ENCODE data around the gene EVC2. TPM values are rescaled to one million over a fixed set of nuclear protein-coding genes. Genes with fewer than 3 reads are reported as not detected.

The EVC2 gene
- total RNA-seq, 1 experiment from 2014 or later = 7.8 TPM

DNA sequence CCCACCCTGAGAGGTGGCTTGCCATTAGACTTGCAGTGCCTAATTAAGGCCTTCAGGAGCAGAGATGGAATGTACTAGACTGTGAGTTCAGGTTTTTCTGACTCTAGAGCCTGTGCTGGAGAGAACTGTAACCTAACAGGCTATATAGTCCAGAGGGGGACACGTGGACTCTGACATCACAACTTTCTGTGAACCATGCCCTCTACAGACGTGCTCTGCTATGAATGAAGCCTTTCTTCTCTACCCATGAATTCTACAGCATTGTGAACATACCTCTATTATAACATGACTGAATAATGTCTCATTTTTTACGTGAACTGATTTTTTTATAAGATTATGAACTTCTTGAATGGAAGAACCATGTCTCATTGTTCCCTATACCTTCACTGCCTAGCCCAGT lies 68.8 kb downstream of the EVC2 start:
- Histone ChIP-seq H3K4me2 (ENCODE audit: insufficient read depth, insufficient read length, low read length) (no peak overlapping the region), H3K23me2 (ENCODE audit: insufficient read length, low read depth, low read length, poor library complexity, severe bottlenecking) (no peaks in the 10 kb centered on the region), H4K5ac (ENCODE audit: insufficient read length, low read depth, low read length) (no peak overlapping the region), H2BK12ac (ENCODE audit: insufficient read length, low read depth, low read length) (no peak overlapping the region), H3K18ac (ENCODE audit: insufficient read length, low read depth, low read length) (no peak overlapping the region), H2BK120ac (ENCODE audit: low read depth, low read length, poor library complexity, severe bottlenecking) (no peak overlapping the region), H4K91ac (ENCODE audit: insufficient read length, low read depth, low read length) (no peak overlapping the region), H2BK15ac (ENCODE audit: low read depth, low read length) (no peak overlapping the region), H3K79me1 (ENCODE audit: insufficient read depth, low read depth, low read length, poor library complexity, severe bottlenecking) (no peaks in the 10 kb centered on the region), H3K14ac (ENCODE audit: insufficient read depth, low read length) (no peak overlapping the region), H3K9ac (ENCODE audit: extremely low read depth, insufficient read length, low read length) (no peak overlapping the region), H3K4me1 (ENCODE audit: insufficient read depth, low read length) (no peaks in the 10 kb centered on the region), H3K9me3 (ENCODE audit: control insufficient read depth, low read depth, low read length) (no peaks in the 10 kb centered on the region), H2BK5ac (ENCODE audit: insufficient read length, low read length) (no peak overlapping the region), H2AK5ac (ENCODE audit: insufficient read length, low read length) (no peak overlapping the region), H4K20me1 (ENCODE audit: control insufficient read depth, insufficient read depth, insufficient read length) (no peaks in the 10 kb centered on the region), H3K27me3 (ENCODE audit: insufficient read depth, low read length) (no peaks in the 10 kb centered on the region), H3K4ac (ENCODE audit: low read depth, low read length) (no peak overlapping the region), H2BK20ac (ENCODE audit: low read depth, low read length, poor library complexity, severe bottlenecking) (no peak overlapping the region), H4K8ac (replicated peaks; ENCODE audit: insufficient read length, low read depth, low read length) (no peak overlapping the region), H3K56ac (ENCODE audit: insufficient read length, low read depth, low read length) (no peak overlapping the region), H3K27ac (ENCODE audit: insufficient read length, low read depth, low read length) (no peak overlapping the region), H3T11ph (ENCODE audit: low read length) (no peak overlapping the region), H3K79me2 (ENCODE audit: insufficient read depth, low read length) (no peaks in the 10 kb centered on the region), H3K23ac (ENCODE audit: insufficient read length, low read depth, low read length) (no peak overlapping the region), H2AFZ (ENCODE audit: low read length) (no peak overlapping the region)
- DNase-seq = no peak
- TF ChIP-seq, protein P1, sequence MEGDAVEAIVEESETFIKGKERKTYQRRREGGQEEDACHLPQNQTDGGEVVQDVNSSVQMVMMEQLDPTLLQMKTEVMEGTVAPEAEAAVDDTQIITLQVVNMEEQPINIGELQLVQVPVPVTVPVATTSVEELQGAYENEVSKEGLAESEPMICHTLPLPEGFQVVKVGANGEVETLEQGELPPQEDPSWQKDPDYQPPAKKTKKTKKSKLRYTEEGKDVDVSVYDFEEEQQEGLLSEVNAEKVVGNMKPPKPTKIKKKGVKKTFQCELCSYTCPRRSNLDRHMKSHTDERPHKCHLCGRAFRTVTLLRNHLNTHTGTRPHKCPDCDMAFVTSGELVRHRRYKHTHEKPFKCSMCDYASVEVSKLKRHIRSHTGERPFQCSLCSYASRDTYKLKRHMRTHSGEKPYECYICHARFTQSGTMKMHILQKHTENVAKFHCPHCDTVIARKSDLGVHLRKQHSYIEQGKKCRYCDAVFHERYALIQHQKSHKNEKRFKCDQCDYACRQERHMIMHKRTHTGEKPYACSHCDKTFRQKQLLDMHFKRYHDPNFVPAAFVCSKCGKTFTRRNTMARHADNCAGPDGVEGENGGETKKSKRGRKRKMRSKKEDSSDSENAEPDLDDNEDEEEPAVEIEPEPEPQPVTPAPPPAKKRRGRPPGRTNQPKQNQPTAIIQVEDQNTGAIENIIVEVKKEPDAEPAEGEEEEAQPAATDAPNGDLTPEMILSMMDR (conservative IDR thresholded peaks at IDR 0.05) = no peak
- Mint-ChIP-seq H3K4me3 (no peak overlapping the region), H3K9me3 (no peaks in the 10 kb centered on the region), H3K27me3 (ENCODE audit: low read depth) (no peaks in the 10 kb centered on the region), H3K27ac (no peak overlapping the region), H3K36me3 (ENCODE audit: insufficient read depth in 1 of 3, low read depth in 3 of 3) (peaks cover 8 to 18% (median 16%) of the 10 kb centered on the region in 3 experiments), H3K4me1 (peaks cover 6 to 11% of the 10 kb centered on the region in 2 experiments)
- no CpG with 5 or more reads among the region's 3 CpGs for WGBS (ENCODE audit: extremely low coverage, insufficient read length, low lambda C conversion rate)
